GM19397 (cell line): ENCODE measurements around the gene CHADL.
"Not testable (repeated sequence)": the region's sequence is repeated elsewhere in the genome, so short reads cannot be mapped to it uniquely, and the experiment has no call there.

ENCODE experiments used
- ATAC-seq: cut with Tn5 transposase; IDR thresholded peaks from one replicate; pipeline ENCODE4 v1.9.1; 2021; ENCODE audit warnings: mild to moderate bottlenecking, moderate library complexity; ENCODE audit not compliant: unreplicated experiment

Gene CHADL

DNA sequence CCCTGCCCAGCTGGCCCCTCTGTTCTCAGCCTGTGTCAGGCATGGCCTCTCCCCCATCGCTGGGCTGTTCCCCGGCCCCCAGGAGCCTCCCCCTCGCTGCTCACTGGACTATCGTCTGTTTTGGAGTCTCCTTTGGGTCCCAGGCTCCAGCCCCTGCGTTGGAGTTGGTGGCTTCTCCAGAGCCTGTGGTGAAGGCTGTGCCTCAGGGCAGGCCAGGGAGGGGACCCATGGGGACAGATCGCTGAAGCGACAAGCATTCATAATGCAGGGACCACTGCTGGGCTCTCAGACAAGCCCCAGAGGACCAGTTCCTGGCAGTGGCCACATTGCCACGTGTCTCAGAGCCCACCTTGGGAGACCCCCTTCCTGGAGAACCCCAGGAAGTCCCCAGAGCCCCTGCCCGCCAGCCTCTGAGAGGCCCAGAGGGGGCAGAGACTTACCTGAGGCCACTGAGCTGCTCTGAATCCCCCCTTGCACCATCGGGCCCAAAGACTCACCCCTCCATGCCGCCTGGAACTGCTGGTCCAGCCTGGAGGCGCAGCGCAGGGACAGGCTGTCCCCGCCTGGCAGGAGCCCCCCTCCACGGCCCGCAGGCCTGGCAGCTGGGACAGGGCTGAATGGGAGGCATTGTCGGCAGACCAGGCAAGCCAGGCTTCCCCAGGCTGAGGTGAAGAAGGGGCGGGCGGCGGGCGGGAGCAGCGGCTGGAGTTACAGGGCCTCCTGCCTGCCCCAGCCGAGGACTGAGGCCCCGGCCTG lies at the start of gene CHADL:
Gene CHADL, minus strand, starts transcription at position 555 of the 756 bp plus-strand sequence. Its CDS starts 50 bp downstream, at position 505.
- no peak for ATAC-seq

DNA sequence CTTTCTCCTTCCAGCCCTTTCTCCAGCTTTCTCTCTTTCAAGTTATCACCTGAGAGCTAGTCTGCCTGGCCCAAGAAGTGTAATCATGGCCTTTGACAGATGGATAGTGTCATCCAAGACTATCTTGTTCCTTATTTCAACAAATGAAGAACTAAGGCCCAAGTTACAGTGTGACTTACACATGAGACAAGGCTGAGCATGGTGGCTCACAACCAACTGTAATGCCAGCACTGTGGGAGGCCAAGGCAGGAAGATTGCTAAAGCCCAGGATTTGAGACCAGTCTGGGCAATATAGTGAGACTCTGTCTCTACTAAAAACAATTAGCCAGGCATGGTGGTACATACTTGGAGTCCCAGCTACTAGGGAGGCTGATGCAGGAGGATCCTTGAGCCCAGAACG lies 48.9 kb upstream of the CHADL start:
- no peak for ATAC-seq

GRCh38 chr22:41288245-41288946 lies 47.7 kb upstream of the CHADL start:
- ATAC-seq, result no peak

DNA sequence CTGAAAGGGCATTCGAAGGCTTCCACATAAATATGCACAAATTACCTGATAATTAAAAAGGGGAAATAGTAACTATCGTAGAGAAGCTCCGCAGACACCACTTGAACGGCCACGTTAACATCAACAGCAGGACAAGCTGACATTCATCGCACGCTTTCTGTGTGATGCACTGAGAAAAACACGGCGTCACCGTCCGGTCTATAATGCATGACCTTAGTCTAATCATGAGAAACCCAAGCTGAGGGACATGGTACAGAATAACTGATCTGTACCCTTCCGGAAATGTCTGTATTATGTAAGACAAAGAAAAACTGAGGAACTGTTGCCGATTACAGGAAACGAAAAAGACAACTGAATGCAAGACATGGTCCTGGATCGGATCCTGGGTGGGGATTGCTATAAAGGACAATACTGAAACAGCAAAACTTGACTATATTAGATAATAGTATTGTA lies 45.9 kb upstream of the CHADL start:
- peak; percentile 6 for ATAC-seq

DNA sequence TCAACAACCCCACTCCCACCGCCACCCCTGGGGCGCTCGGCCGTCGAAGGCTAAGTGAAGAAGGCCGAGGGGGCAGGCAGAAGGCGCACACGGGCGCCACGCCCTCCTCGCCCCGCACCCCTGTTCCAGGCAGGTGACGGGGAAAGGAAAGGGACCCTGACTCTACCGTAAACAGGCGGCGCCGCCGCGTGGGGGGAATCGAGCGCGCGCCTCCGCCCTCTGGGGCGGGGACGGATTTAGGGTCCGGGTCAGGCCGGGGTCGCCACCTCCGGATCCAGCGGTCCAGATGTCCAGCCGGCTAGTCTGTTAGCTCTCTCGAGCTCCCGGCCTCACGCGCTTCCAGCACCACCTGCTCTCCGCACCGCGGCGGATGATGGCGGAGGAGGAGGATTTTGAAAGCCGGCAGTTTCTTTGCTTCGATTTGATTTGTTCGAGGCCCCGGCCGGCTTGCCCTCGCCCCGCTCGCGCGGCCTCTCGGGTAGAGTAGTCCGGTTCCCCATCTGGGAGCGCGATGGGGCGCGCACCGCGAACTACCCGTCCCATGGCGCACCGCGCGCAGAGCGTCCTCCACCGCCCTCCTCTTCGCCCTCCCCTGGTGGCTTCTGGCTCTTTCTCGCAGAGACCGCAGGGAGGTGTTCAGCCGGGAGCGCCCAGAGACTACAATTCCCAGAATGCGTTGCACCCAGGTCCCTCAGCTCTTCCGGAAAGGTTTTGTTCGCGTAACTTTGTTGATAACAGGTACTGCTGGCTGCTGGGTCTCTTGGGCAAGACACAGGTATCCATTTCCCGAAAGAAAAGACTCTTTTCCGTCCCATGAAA lies 45.3 kb upstream of the CHADL start, which contains the start of gene RANGAP1:
Gene RANGAP1, minus strand, starts transcription at position 368 of the 819 bp plus-strand sequence. CDS start 5,143 bp downstream, outside the sequence.
- ATAC-seq, result peak; percentile 94

DNA sequence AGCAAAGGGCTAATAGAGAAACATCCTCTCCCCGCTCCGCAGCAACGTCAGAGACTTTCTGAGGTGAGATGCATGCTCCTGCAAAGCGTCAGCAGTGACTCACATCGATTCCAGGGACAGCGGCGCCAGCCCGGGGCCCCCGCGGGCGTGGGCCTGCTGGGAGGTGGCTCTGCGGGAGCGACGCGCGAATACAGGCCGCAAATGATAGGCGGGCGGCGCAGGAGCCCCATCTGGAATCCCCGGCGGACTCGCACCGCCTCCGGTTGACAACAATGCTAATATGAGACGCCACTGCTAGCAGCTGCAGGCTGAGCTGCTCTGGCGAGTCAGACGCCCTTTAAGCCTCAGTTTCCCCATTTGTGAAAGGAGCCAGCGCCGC lies 44.7 kb upstream of the CHADL start:
- ATAC-seq, result peak; percentile 4

DNA sequence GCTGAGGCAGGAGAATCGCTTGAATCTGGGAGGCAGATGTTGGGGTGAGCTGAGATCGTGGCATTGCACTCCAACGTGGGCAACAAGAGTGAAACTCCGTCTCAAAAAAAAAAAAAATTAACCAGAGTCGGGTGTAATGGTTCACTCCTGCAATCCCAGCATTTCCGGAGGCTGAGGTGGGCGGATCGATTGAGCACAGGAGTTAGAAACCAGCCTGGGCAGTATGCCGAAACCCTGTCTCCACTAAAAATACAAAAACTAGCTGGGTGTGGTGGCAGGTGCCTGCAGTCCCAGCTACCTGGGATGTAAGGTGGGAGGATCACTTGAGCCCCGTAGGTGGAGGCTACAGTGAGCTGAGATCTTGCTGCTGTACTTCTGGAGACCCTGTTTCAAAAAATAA lies 43.7 kb upstream of the CHADL start:
- no peak for ATAC-seq

- ATAC-seq, result no peak
Observed at GRCh38 chr22:41280854-41281253, 40.1 kb upstream of the CHADL start.

DNA sequence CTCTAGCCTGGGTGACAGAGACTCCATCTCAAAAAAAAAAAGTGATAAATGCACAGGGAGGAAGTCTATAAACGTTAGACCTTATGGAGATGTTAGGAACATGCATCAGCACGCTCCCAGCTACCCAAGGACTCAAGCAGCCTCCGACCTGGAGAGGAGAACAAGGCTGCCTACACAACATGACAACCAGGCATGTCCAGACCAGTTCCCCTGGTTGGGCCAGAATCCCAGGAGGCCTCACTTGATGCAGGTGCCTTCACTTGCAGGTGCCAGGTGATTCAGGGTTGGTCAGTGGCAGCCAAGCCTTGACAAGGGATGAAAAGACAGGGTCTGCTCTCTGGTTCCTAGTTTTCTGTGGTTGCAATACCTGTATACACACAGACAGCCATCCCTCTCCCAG lies 39.3 kb upstream of the CHADL start:
- no peak for ATAC-seq

- ATAC-seq, result no peak
Observed at GRCh38 chr22:41274856-41275255, 34.1 kb upstream of the CHADL start.

DNA sequence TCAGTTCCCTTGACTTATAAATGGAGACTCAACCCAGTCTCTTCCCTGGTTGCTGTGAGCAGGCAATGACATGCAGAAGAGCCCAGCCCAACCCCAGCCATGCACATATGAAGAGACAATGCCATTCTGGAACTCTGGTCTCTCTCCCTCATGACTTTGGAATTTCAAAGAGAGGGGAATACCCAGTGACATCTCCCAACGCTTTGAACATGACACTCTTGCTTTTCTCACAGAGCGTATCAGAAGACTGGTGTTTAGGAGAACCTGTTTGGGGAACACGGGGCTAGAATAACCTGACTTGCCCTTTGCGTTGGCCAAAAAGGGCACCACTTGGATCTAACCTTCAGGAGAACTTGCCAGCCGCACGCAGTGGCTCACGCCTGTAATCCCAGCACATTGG lies 32.4 kb upstream of the CHADL start:
- ATAC-seq, result no peak

GRCh38 chr22:41271787-41272186 lies 31.1 kb upstream of the CHADL start:
- no peak for ATAC-seq

DNA sequence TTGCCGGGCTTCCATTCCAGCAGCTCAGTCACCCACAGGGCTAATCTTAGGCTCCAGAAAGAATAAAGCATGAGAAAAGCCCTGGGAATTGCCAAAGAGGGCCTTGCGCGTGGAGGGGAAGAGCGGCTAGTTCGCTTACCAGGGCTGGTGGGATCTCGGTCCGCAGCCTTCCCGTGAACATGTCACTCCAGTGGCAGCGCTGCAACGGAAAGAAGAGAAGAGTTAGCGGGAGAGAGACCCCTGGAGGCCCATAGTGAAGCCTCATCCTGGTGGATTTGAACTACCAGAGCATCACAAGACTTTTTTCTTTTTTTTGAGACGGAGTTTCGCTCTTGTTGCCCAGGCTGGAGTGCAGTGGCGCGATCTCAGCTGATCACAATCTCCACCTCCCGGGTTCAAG lies 27.2 kb upstream of the CHADL start:
- ATAC-seq, result no peak

GRCh38 chr22:41264408-41264941 lies 23.7 kb upstream of the CHADL start:
- no peak for ATAC-seq

DNA sequence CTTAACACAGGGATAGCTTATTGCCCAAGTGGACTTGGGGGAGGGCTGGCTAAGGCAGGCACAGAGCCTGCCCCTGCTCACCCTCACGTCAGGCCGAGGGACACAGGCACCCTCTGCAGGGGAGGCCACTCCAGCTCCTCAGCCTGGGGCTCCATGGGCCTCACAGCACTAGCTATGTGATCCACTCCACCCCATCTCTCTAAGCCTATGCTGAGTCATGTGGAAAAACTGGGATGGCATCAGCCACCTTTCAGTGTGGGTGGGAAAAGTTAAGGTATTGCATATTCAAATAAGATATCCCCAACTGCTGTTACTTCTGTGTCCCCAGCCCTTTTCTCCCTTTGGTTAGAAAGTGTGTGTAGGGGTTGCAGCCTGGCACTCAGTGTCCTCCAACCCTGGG lies 23.0 kb upstream of the CHADL start:
- no peak for ATAC-seq

- no peak for ATAC-seq
Observed at GRCh38 chr22:41262250-41262765, 21.6 kb upstream of the CHADL start.

DNA sequence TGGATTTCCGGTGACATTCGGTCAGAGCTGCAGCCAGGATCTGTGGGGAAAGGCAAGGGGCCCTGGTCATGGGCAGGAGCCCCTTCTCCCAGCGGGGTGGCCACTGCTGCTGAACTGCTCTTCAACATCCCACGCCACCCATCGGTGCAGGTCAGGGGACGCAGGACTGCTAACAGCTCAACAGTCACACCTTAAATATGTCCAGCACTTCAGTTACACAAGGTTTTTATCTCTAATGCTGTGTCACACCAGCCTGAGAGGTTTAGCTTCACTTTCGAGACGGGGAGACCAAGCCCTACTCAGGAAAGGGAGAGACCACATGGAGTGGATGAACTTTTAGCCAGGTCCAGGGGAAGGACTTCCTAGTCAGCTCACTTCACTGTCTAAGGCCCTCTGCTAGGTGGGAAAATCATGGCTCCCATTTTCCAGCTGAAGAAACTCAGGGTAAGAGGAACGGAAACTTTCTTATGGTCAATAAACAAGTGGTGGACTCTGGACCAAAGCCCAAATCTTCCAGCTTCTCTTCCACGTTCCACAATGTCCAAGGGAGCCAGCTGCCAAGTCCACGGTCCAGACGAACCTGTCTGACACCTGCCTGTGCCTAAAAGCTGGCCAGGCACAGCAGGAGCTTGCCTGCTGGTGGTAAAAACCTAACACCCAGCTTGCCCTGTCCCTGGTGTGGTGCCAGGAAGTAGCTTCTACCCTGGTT lies 21.0 kb upstream of the CHADL start:
- no peak for ATAC-seq

DNA sequence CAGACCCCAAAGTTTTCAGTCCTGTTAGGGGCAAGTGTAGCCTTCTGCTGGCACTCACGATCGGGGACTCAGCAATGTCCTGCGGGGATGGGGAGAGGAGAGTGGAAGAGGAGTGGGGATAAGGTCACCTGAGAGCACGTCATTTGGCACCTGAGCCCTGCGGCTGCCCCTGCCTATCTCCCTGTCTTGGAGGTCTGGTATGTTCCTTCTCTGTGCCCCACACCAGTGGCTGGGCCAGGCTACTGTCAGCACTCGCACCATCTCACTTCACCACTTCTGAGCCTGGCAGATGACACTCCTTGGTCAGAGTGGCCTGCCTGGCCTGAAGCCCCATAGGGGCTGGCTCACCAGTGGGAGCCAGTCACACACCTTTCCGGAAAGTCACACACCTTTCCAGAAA lies 20.1 kb upstream of the CHADL start:
- no peak for ATAC-seq

- ATAC-seq, result not testable (repeated sequence)
Observed at GRCh38 chr22:41259756-41260155, 19.0 kb upstream of the CHADL start.

DNA sequence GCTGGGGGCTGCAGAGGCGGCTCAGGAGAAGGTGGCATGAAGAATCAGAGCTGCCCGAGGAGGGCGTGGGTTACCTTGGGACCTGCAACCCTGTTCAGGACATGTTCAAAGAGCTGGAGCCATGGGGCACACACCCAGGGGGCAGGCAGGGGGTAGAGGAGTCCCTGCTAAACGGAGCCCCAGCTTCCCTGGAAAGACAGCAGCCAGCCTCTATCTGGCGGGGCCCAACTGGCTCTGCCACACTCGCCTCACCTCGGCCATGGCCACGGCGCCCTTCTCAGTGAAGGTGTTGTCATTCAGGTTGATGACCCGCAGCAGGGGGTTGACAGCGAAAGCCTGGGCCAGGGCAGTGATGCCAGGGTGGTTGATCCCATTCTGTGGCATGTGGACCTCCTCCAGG lies 17.0 kb upstream of the CHADL start:
- ATAC-seq, result no peak
